Lower leg skin (tissue), 3 donors: ENCODE measurements around the gene RPH3AL.

ENCODE experiments used
- POLR2A ChIP-seq, 2 donors: fragments of 450-650 bp; IDR thresholded peaks; one replicate each; pipeline ENCODE4 v1.6.1; 2016 to 2017; ENCODE audit warnings: antibody characterized with exemption in 2 of 2, mild to moderate bottlenecking in 1 of 2, moderate library complexity in 1 of 2
- TF ChIP-seq, protein P1 (sequence below), 3 donors: fragments of 450-650 bp; IDR thresholded peaks; one replicate each; pipeline ENCODE4 v1.5.1; 2016; ENCODE audit warnings: antibody characterized with exemption in 3 of 3, mild to moderate bottlenecking in 3 of 3, moderate library complexity in 2 of 3

DNA sequence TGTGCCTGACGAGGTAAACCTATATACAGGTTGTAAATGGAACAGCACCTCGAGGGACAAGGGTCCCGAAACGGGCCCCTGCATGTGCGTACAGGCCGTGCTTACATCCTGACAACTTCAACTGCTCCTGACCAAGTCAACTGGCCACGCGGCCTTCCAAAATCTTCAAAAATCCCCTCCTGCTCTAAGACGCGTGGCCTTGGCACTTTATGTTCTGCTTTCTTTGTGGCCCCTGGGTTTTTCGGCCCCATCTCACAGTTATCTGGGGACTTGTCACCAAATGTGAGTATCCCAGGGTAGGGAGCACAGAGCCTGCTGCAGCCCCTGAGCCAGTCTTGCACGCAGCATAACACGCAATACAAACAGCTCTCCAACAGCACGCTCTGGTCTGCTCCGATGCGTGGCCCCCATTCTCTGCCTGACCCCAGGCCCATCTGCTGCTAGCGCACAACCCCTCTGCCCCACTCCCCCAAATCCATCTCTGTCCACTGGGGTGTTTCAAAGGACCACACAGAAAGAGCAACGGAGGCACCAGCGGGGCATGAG is 659 bp downstream of the RPH3AL start:
- TF ChIP-seq, protein P1, sequence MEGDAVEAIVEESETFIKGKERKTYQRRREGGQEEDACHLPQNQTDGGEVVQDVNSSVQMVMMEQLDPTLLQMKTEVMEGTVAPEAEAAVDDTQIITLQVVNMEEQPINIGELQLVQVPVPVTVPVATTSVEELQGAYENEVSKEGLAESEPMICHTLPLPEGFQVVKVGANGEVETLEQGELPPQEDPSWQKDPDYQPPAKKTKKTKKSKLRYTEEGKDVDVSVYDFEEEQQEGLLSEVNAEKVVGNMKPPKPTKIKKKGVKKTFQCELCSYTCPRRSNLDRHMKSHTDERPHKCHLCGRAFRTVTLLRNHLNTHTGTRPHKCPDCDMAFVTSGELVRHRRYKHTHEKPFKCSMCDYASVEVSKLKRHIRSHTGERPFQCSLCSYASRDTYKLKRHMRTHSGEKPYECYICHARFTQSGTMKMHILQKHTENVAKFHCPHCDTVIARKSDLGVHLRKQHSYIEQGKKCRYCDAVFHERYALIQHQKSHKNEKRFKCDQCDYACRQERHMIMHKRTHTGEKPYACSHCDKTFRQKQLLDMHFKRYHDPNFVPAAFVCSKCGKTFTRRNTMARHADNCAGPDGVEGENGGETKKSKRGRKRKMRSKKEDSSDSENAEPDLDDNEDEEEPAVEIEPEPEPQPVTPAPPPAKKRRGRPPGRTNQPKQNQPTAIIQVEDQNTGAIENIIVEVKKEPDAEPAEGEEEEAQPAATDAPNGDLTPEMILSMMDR (IDR thresholded peaks at IDR 0.05): no peak
- TF ChIP-seq POLR2A (IDR thresholded peaks at IDR 0.05): no peak
